Measurements from ENCODE around the gene PHACTR1.
A peak's percentile ranks its signal among the peaks of the same experiment; 100 is the strongest.

PHACTR1 gene

GRCh38 chr6:13260101-13260598, 543.6 kb downstream of the PHACTR1 start:
- no peak overlapping the region for H3K4me3 Mint-ChIP-seq
- DNase-seq = no peak
- H3K27me3 Mint-ChIP-seq = no peaks in the 10 kb centered on the region
- H3K9me3 Mint-ChIP-seq = peaks cover 5% of the 10 kb centered on the region
- H3K36me3 Mint-ChIP-seq (ENCODE audit: low read depth) = no peaks in the 10 kb centered on the region
- peaks cover 3% of the 10 kb centered on the region for H3K4me1 Mint-ChIP-seq (ENCODE audit: low read depth)
- H3K27ac Mint-ChIP-seq = no peak overlapping the region

GRCh38 chr6:13260831-13261230, 544.3 kb downstream of the PHACTR1 start:
- Mint-ChIP-seq H3K4me1 (ENCODE audit: low read depth) (peaks cover 3% of the 10 kb centered on the region), H3K9me3 (peaks cover 5% of the 10 kb centered on the region), H3K36me3 (ENCODE audit: low read depth) (no peaks in the 10 kb centered on the region), H3K4me3 (no peak overlapping the region), H3K27ac (no peak overlapping the region), H3K27me3 (no peaks in the 10 kb centered on the region)
- no peak for DNase-seq

GRCh38 chr6:13261464-13261994, 545.0 kb downstream of the PHACTR1 start:
- Mint-ChIP-seq H3K4me3 (no peak overlapping the region), H3K4me1 (ENCODE audit: low read depth) (peaks cover 3% of the 10 kb centered on the region), H3K9me3 (peaks cover 3% of the 10 kb centered on the region), H3K36me3 (ENCODE audit: low read depth) (no peaks in the 10 kb centered on the region), H3K27ac (no peak overlapping the region), H3K27me3 (no peaks in the 10 kb centered on the region)
- DNase-seq = no peak

- Mint-ChIP-seq H3K4me3 (no peak overlapping the region), H3K27me3 (no peaks in the 10 kb centered on the region), H3K36me3 (ENCODE audit: low read depth) (no peaks in the 10 kb centered on the region), H3K9me3 (peaks cover 3% of the 10 kb centered on the region), H3K4me1 (ENCODE audit: low read depth) (peaks cover 6% of the 10 kb centered on the region), H3K27ac (no peak overlapping the region)
- no peak for DNase-seq
Measured at GRCh38 chr6:13262302-13263230, 546.0 kb downstream of the PHACTR1 start.

- no peaks in the 10 kb centered on the region for H3K27me3 Mint-ChIP-seq
- H3K4me1 Mint-ChIP-seq (ENCODE audit: low read depth) = peaks cover 6% of the 10 kb centered on the region
- no peak for DNase-seq
- H3K9me3 Mint-ChIP-seq = peaks cover 3% of the 10 kb centered on the region
- no peak overlapping the region for H3K27ac Mint-ChIP-seq
- no peak overlapping the region for H3K4me3 Mint-ChIP-seq
- H3K36me3 Mint-ChIP-seq (ENCODE audit: low read depth) = no peaks in the 10 kb centered on the region
Measured at GRCh38 chr6:13263669-13264068, 547.1 kb downstream of the PHACTR1 start.

GRCh38 chr6:13267142-13267651, 550.6 kb downstream of the PHACTR1 start:
- DNase-seq = no peak
- Mint-ChIP-seq H3K27me3 (no peaks in the 10 kb centered on the region), H3K27ac (no peak overlapping the region), H3K9me3 (peaks cover 3% of the 10 kb centered on the region), H3K4me1 (ENCODE audit: low read depth) (peaks cover 5% of the 10 kb centered on the region), H3K4me3 (no peak overlapping the region), H3K36me3 (ENCODE audit: low read depth) (no peaks in the 10 kb centered on the region)

- DNase-seq = no peak
Measured at GRCh38 chr6:13268913-13269518, 552.4 kb downstream of the PHACTR1 start.

GRCh38 chr6:13272131-13273046, 555.8 kb downstream of the PHACTR1 start:
- Mint-ChIP-seq H3K9me3 (no peaks in the 10 kb centered on the region), H3K4me1 (ENCODE audit: low read depth) (peaks cover 29% of the 10 kb centered on the region), H3K4me3 (no peak overlapping the region), H3K27me3 (no peaks in the 10 kb centered on the region), H3K36me3 (ENCODE audit: low read depth) (no peaks in the 10 kb centered on the region), H3K27ac (no peak overlapping the region)
- no peak for DNase-seq

More at GRCh38 chr6:13268913-13269518, 552.4 kb downstream of the PHACTR1 start:
- peaks cover 3% of the 10 kb centered on the region for H3K9me3 Mint-ChIP-seq
- H3K27me3 Mint-ChIP-seq = no peaks in the 10 kb centered on the region
- H3K4me3 Mint-ChIP-seq = no peak overlapping the region
- H3K27ac Mint-ChIP-seq = no peak overlapping the region
- no peaks in the 10 kb centered on the region for H3K36me3 Mint-ChIP-seq (ENCODE audit: low read depth)
- H3K4me1 Mint-ChIP-seq (ENCODE audit: low read depth) = peaks cover 23% of the 10 kb centered on the region

- no peaks in the 10 kb centered on the region for H3K27me3 Mint-ChIP-seq
- no peak overlapping the region for H3K4me3 Mint-ChIP-seq
- no peaks in the 10 kb centered on the region for H3K36me3 Mint-ChIP-seq (ENCODE audit: low read depth)
- H3K4me1 Mint-ChIP-seq (ENCODE audit: low read depth) = peaks cover 29% of the 10 kb centered on the region
- no peak for DNase-seq
- no peaks in the 10 kb centered on the region for H3K9me3 Mint-ChIP-seq
- H3K27ac Mint-ChIP-seq = peak overlapping the region; percentile 27
Measured at GRCh38 chr6:13273202-13273930, 556.8 kb downstream of the PHACTR1 start.

GRCh38 chr6:13273931-13274706, 557.6 kb downstream of the PHACTR1 start:
- peak; percentile 69 for DNase-seq
- peak overlapping the region; percentile 88 for H3K27ac Mint-ChIP-seq
- peaks cover 29% of the 10 kb centered on the region for H3K4me1 Mint-ChIP-seq (ENCODE audit: low read depth)

GRCh38 chr6:13274707-13275434, 558.3 kb downstream of the PHACTR1 start:
- no peaks in the 10 kb centered on the region for H3K9me3 Mint-ChIP-seq
- H3K4me1 Mint-ChIP-seq (ENCODE audit: low read depth) = peaks cover 29% of the 10 kb centered on the region
- no peak overlapping the region for H3K27ac Mint-ChIP-seq
- no peak for DNase-seq
- no peak overlapping the region for H3K4me3 Mint-ChIP-seq
- H3K36me3 Mint-ChIP-seq (ENCODE audit: low read depth) = no peaks in the 10 kb centered on the region
- H3K27me3 Mint-ChIP-seq = no peaks in the 10 kb centered on the region

More at GRCh38 chr6:13273931-13274706, 557.6 kb downstream of the PHACTR1 start:
- H3K36me3 Mint-ChIP-seq (ENCODE audit: low read depth) = no peaks in the 10 kb centered on the region
- H3K4me3 Mint-ChIP-seq = peak overlapping the region; percentile 39
- H3K27me3 Mint-ChIP-seq = no peaks in the 10 kb centered on the region
- H3K9me3 Mint-ChIP-seq = no peaks in the 10 kb centered on the region

GRCh38 chr6:13275435-13275989, 558.9 kb downstream of the PHACTR1 start:
- peaks cover 29% of the 10 kb centered on the region for H3K4me1 Mint-ChIP-seq (ENCODE audit: low read depth)
- no peaks in the 10 kb centered on the region for H3K27me3 Mint-ChIP-seq
- no peak for DNase-seq
- H3K9me3 Mint-ChIP-seq = no peaks in the 10 kb centered on the region
- H3K36me3 Mint-ChIP-seq (ENCODE audit: low read depth) = no peaks in the 10 kb centered on the region
- H3K4me3 Mint-ChIP-seq = no peak overlapping the region
- no peak overlapping the region for H3K27ac Mint-ChIP-seq
